Large intestine (tissue), 3 donors: ENCODE data around the gene CLPTM1L. TPM values are rescaled to one million over a fixed set of nuclear protein-coding genes. Genes with fewer than 3 reads are reported as not detected.
"Not testable (repeated sequence)": the region's sequence is repeated elsewhere in the genome, so short reads cannot be mapped to it uniquely, and the experiment has no call there.

Source experiments
- DNase-seq, 2 donors: peaks; one replicate each; pipeline versions ENCODE4 v3.0.0 to v3.0.0-alpha.2; 2013
- H3K27ac ChIP-seq: one replicate; pipeline ENCODE4 v1.5.1; 2013; ENCODE audit warnings: low read length
- H3K27me3 ChIP-seq: 2 replicates; pipeline ENCODE4 v1.6.1; 2013; ENCODE audit warnings: low read length; ENCODE audit not compliant: control insufficient read depth, insufficient read depth
- H3K36me3 ChIP-seq: 2 replicates; pipeline ENCODE4 v1.6.1; 2013; ENCODE audit warnings: low read length; ENCODE audit not compliant: control insufficient read depth, insufficient read depth
- H3K4me1 ChIP-seq: one replicate; pipeline ENCODE4 v1.6.1; 2013; ENCODE audit warnings: low read length; ENCODE audit not compliant: control insufficient read depth, insufficient read depth
- H3K4me3 ChIP-seq: one replicate; pipeline ENCODE4 v1.5.1; 2013; ENCODE audit warnings: low read length
- H3K9me3 ChIP-seq: one replicate; pipeline ENCODE4 v1.6.1; 2013; ENCODE audit warnings: mild to moderate bottlenecking, low read depth, low read length, moderate library complexity; ENCODE audit not compliant: control insufficient read depth
- WGBS: methylation state at CpG from one replicate; pipeline ENCODE4 v1.1.5; 2013; ENCODE audit warnings: low lambda C conversion rate; ENCODE audit not compliant: insufficient coverage; 5-methylcytosine and 5-hydroxymethylcytosine counted together
- polyA plus RNA-seq: library from polyadenylated mRNA; unstranded; fragments of 120-200 nt; gene quantifications from one replicate; pipeline ENCODE4 v1.2.1, GENCODE V29; 2013

The CLPTM1L gene
- polyA plus RNA-seq, 1 donor, result 87.4 TPM

DNA sequence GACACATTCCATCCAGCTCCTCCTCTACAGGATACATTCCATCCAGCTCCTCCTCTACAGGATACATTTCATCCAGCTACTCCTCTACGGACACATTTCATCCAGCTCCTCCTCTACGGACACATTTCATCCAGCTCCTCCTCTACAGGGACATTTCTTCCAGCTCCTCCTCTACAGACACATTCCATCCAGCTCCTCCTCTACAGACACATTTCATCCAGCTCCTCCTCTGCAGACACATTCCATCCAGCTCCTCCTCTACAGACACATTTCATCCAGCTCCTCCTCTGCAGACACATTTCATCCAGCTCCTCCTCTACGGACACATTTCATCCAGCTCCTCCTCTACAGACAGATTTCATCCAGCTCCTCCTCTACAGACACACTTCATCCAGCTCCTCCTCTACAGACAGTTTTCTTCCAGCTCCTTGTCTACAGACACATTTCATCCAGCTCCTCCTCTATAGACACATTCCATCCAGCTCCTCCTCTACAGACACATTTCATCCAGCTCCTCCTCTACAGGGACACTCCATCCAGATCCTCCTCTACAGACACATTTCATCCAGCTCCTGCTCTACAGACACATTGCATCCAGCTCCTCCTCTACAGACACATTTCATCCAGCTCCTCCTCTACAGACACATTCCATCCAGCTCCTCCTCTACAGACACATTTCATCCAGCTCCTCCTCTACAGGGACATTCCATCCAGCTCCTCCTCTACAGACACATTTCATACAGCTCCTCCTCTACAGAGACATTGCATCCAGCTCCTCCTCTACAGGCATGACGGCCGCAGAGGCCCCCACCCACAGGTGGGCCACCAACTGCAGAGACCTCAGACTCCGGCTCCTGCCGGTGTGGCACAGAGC lies 16.4 kb downstream of the CLPTM1L start:
- WGBS, result 89% methylated on average over 3 of the region's 7 CpGs
- H3K27me3 ChIP-seq, H3K4me1 ChIP-seq, H3K4me3 ChIP-seq, H3K9me3 ChIP-seq, H3K27ac ChIP-seq, DNase-seq: not testable (repeated sequence)
- peaks cover 62% of the 10 kb centered on the region for H3K36me3 ChIP-seq

DNA sequence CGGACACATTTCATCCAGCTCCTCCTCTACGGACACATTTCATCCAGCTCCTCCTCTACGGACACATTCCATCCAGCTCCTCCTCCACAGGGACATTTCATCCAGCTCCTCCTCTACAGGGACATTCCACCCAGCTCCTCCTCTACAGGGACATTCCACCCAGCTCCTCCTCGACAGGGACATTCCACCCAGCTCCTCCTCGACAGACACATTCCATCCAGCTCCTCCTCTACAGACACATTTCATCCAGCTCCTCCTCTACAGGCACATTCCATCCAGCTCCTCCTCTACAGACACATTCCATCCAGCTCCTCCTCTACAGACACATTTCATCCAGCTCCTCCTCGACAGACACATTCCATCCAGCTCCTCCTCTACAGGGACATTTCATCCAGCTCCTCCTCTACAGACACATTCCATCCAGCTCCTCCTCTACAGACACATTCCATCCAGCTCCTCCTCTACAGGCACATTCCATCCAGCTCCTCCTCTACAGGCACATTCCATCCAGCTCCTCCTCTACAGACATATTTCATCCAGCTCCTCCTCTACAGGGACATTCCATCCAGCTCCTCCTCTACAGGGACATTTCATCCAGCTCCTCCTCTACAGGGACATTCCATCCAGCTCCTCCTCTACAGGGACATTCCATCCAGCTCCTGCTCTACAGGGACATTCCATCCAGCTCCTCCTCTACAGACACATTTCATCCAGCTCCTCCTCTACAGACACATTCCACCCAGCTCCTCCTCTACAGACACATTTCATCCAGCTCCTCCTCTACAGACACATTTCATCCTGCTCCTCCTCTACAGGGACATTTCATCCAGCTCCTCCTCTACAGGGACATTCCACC lies 17.8 kb downstream of the CLPTM1L start:
- DNase-seq, H3K4me3 ChIP-seq, H3K27me3 ChIP-seq, H3K4me1 ChIP-seq, H3K9me3 ChIP-seq, H3K27ac ChIP-seq: not testable (repeated sequence)
- peaks cover 64% of the 10 kb centered on the region for H3K36me3 ChIP-seq
- WGBS, result 60% methylated on average over 2 of the region's 6 CpGs

DNA sequence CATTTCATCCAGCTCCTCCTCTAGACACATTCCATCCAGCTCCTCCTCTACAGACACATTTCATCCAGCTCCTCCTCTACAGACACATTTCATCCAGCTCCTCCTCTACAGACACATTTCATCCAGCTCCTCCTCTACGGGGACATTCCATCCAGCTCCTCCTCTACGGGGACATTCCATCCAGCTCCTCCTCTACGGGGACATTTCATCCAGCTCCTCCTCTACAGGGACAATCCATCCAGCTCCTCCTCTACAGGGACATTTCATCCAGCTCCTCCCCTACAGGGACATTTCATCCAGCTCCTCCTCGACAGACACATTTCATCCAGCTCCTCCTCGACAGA lies 18.4 kb downstream of the CLPTM1L start:
- WGBS, result 100% methylated on average over 2 of the region's 5 CpGs
- not testable (repeated sequence) for H3K4me3 ChIP-seq, H3K9me3 ChIP-seq, H3K27ac ChIP-seq, H3K27me3 ChIP-seq, DNase-seq, H3K4me1 ChIP-seq
- peaks cover 64% of the 10 kb centered on the region for H3K36me3 ChIP-seq

DNA sequence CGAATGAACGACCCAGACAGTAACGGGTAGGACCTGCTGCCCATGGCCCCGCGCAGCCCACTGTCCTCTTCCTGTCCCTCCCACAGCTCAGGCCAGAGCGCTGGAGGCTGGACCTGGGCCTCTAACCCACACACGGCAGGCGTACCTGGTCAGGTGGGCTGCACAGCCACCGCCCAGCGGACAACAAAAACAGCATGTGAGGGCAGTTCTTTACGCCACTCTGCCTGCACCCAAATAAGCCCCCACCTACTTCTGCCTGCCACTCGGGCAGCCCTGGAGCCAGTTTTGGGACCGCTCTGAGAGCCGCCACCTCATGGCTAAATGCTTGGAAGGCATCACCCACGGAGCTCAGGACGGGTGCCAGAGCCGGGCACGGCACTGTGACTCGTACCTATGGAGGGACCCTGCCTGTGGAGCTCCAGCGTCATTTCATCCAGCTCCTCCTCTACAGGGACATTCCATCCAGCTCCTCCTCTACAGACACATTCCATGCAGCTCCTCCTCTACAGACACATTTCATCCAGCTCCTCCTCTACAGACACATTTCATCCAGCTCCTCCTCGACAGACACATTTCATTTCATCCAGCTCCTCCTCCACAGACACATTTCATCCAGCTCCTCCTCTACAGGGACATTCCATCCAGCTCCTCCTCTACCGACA lies 18.9 kb downstream of the CLPTM1L start:
- DNase-seq, result no peak
- no peaks in the 10 kb centered on the region for H3K27me3 ChIP-seq
- peaks cover 10% of the 10 kb centered on the region for H3K4me1 ChIP-seq
- H3K27ac ChIP-seq, result no peak overlapping the region
- WGBS, result 67% methylated on average over 1 of the region's 22 CpGs
- peaks cover 64% of the 10 kb centered on the region for H3K36me3 ChIP-seq
- H3K9me3 ChIP-seq, result peaks cover 7% of the 10 kb centered on the region
- no peak overlapping the region for H3K4me3 ChIP-seq

DNA sequence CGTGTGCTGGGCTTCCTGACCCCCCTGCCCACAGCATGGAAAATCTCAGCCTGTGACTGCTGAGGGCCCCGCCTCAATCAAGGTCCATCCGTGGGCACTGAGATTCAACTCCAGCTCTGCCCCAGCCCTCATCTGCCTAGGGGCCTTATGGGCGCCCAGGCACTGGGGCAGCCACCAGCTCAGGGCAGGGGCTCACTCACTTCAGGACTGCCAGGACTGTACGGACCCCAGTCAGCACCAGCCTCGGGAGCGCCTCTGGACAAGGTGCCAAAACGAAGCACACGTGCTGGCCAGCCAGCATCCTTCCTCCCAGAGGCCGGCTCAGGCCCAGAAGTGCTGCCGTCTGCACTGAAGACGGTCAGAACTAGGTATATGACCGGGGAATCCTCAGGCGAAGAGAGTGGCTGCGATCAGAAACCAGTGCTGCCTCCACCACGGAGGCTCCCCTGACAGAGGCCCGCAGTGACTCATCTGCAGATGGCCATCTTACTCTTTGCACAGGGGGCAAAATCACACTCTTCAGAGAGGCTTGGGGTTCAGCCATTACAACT lies 19.6 kb downstream of the CLPTM1L start:
- DNase-seq, result no peak
- no peaks in the 10 kb centered on the region for H3K27me3 ChIP-seq
- peaks cover 4% of the 10 kb centered on the region for H3K4me1 ChIP-seq
- peaks cover 65% of the 10 kb centered on the region for H3K36me3 ChIP-seq
- WGBS, result no CpG with 5 or more reads among the region's 17 CpGs
- H3K4me3 ChIP-seq, result no peak overlapping the region
- peaks cover 7% of the 10 kb centered on the region for H3K9me3 ChIP-seq
- no peak overlapping the region for H3K27ac ChIP-seq

DNA sequence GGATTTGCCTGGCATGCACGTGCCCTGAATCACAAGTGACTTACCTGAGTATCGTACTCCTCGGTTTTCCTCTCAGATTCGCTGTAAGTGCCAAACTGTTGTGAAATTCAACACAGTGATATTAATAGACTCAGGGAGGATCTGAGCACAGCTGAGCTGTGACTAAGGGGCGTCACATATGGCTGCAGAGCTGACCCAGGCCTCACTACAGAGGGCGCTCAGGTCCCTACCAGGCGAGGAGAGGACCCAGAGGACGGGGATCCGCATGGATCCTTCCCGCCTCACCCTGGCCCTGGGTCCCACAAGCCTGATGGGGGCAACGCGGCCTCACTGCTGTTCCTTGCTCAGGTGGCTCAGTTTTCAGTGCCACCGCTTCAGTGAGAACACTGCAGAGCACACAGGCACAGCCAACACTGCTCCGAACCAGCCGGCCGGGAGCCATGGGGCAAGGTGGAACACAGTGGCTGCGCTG lies 20.1 kb downstream of the CLPTM1L start:
- H3K4me3 ChIP-seq, result no peak overlapping the region
- H3K36me3 ChIP-seq, result peaks cover 65% of the 10 kb centered on the region
- H3K9me3 ChIP-seq, result peaks cover 7% of the 10 kb centered on the region
- H3K27ac ChIP-seq, result no peak overlapping the region
- H3K27me3 ChIP-seq, result no peaks in the 10 kb centered on the region
- no peak for DNase-seq
- no peaks in the 10 kb centered on the region for H3K4me1 ChIP-seq
- no CpG with 5 or more reads among the region's 17 CpGs for WGBS

DNA sequence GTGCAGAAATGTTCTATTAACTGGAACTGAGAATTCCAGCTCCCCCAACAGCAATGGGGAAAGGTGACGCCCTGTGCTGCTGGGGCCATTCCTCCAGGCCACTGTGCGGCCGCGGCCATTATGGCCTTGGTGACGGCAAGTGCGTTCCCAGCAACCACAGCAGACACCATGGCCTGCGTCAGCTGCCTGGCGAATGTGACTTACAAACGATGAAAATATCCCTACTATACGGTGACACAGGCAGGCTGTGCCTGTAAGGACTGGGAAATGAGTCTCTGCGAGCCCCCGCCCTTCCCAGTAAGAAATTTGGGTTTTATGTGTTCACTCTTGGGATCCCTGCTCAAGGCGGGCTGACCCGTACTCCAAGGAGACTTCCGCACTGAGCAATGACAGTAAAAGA lies 20.6 kb downstream of the CLPTM1L start:
- no CpG with 5 or more reads among the region's 15 CpGs for WGBS
- Histone ChIP-seq H3K27ac (no peak overlapping the region), H3K4me3 (no peak overlapping the region), H3K4me1 (no peaks in the 10 kb centered on the region), H3K36me3 (peaks cover 70% of the 10 kb centered on the region), H3K27me3 (no peaks in the 10 kb centered on the region), H3K9me3 (peaks cover 7% of the 10 kb centered on the region)
- no peak for DNase-seq

DNA sequence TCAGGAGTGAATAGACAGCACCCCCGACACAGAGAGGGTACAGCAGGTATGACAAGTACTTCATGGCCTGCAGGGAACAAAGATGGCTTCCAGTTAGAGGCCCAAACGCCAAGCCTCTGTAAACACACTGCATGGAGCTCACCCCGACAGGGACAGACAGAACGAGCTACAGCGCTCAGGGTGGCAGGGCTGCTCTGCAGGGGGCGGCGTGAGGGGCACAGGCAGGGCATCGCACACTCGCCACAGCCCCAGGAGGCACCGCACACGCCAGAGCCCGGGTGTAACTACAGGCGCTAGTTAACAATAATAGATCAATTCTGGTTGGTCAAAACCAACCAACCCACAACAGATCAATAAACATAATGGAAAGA lies 21.1 kb downstream of the CLPTM1L start:
- Histone ChIP-seq H3K9me3 (peaks cover 4% of the 10 kb centered on the region), H3K4me1 (no peaks in the 10 kb centered on the region), H3K27ac (no peak overlapping the region), H3K36me3 (peaks cover 71% of the 10 kb centered on the region), H3K27me3 (no peaks in the 10 kb centered on the region), H3K4me3 (no peak overlapping the region)
- DNase-seq, result no peak
- no CpG with 5 or more reads among the region's 13 CpGs for WGBS

DNA sequence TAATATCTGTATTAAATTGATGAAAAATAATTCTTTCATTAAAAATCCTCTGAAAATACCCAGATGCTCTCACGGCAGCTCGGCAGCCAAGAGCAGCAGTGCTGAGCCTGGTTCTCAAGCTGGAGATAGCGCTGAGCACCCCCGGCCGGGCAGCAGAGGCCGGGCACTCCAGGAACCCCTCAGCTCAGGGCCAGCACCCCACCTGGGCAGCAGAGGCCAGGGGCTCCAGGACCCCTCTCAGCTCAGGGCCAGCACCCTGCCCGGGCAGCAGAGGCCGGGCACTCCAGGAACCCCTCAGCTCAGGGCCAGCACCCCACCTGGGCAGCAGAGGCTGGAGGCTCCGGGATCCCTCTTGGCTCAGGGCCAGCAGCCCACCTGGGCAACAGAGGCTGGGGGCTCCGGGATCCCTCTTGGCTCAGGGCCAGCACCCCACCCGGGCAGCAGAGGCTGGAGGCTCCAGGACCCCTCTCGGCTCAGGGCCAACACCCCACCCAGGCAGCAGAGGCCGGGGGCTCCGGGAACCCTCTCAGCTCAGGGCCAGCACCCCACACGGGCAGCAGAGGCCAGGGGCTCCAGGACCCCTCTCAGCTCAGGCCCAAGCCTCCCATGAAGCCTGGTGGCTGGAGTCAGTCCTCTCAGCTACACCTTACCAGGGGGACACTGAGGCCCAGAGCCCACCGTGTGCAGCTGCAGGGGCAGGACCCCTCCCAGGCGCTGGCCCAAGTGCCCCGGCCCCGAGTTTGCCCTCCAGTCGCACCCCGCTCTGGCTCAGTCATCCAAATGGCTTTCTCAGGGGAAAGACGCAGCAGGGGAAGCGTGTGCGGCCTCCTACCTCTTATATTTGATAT lies 21.7 kb downstream of the CLPTM1L start:
- Histone ChIP-seq H3K36me3 (peaks cover 77% of the 10 kb centered on the region), H3K27me3 (no peaks in the 10 kb centered on the region)
- no peak for DNase-seq

More for the DNA sequence above, 21.7 kb downstream of the CLPTM1L start:
- WGBS, result no CpG with 5 or more reads among the region's 24 CpGs
- H3K9me3 ChIP-seq, result peaks cover 6% of the 10 kb centered on the region
- H3K4me1 ChIP-seq, result no peaks in the 10 kb centered on the region
- no peak overlapping the region for H3K27ac ChIP-seq
- H3K4me3 ChIP-seq, result no peak overlapping the region
